OCI-LY1 (cell line): ENCODE measurements around the gene ANKS3.

Source experiments
- CTCF ChIP-seq: fragments of 200-600 bp; sonication (generic), shearing (Covaris generic); IDR thresholded peaks from 2 replicates; pipeline ENCODE4 v1.5.1; 2017; ENCODE audit warnings: mild to moderate bottlenecking, antibody characterized with exemption, low read length, moderate library complexity, mixed read lengths
- EZH2 ChIP-seq: fragments of 200-600 bp; sonication (generic), shearing (Covaris generic); IDR thresholded peaks from 2 replicates; pipeline ENCODE4 v1.8.0; 2017; ENCODE audit warnings: borderline replicate concordance, mixed run types, mild to moderate bottlenecking, antibody characterized with exemption, low read length, moderate library complexity, mixed read lengths

DNA sequence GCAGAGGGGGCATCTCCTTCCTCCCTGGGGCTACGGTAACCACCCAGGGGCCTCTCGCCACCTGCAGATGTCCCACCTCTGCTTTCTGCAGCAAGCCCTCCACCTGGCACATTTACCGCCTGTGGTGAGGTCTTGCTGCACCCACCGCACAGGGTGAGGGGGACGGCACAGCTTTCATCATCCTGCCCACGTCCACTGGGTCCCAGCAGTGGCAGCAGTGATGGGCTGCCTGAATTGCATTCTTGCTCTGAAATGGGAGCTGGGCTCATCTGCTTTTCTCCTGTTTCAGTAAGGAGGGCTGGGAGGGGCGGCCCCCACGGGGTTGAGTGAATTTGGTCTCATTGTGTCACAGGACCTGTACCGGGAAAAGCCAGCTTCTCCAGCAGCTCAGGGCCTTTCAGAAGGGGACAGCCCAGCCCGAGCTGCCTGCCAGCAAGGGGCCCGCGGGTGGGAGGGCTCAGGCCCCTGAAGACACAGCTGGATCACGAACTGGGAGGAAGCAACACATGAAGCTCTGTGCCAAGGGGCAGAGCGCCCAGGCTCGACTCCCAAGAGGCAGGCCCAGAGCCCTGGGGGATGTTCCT is 13.0 kb upstream of the ANKS3 start:
- TF ChIP-seq CTCF: no peak
- no peak for TF ChIP-seq EZH2
